Suprapubic skin (tissue), 4 donors: Measurements from ENCODE around the gene CNP. TPM values are rescaled to one million over a fixed set of nuclear protein-coding genes. Genes with fewer than 3 reads are reported as not detected.

Experiments used
- DNase-seq, 2 donors: peaks; one replicate each; pipeline ENCODE4 v3.0.0-alpha.2; 2019; ENCODE audit warnings: low spot score in 2 of 2
- H3K27ac ChIP-seq: fragments of 200-600 bp; sonication (generic); one replicate; pipeline ENCODE4 v1.5.1; 2019
- H3K27me3 ChIP-seq: fragments of 200-600 bp; sonication (generic); one replicate; pipeline ENCODE4 v1.5.1; 2019
- H3K36me3 ChIP-seq: fragments of 200-600 bp; sonication (generic); one replicate; pipeline ENCODE4 v1.5.1; 2019
- H3K4me1 ChIP-seq: fragments of 200-600 bp; sonication (generic); one replicate; pipeline ENCODE4 v1.5.1; 2019
- H3K4me3 ChIP-seq: fragments of 200-600 bp; sonication (generic); one replicate; pipeline ENCODE4 v1.5.1; 2019; ENCODE audit warnings: mild to moderate bottlenecking
- H3K9me3 ChIP-seq: fragments of 200-600 bp; sonication (generic); one replicate; pipeline ENCODE4 v1.5.1; 2019
- EP300 ChIP-seq: sonication (generic); formaldehyde crosslinking; IDR thresholded peaks from one replicate; pipeline ENCODE4 v1.6.1; 2017; ENCODE audit warnings: antibody characterized with exemption
- POLR2A ChIP-seq, 2 donors: fragments of 450-650 bp; IDR thresholded peaks; one replicate each; pipeline ENCODE4 v1.6.1; 2017; ENCODE audit warnings: antibody characterized with exemption in 2 of 2, mild to moderate bottlenecking in 2 of 2, moderate library complexity in 2 of 2
- POLR2AphosphoS5 ChIP-seq, 3 donors: sonication (generic); formaldehyde crosslinking; IDR thresholded peaks; one replicate each; pipeline ENCODE4 v1.6.1; 2017; ENCODE audit warnings: antibody characterized with exemption in 3 of 3
- WGBS: methylation state at CpG from one replicate; pipeline ENCODE4 v1.1.5; 2018; 5-methylcytosine and 5-hydroxymethylcytosine counted together
- total RNA-seq, 4 donors: library from RNA; depleted of rRNA; stranded (reverse); fragments of >200 nt; gene quantifications; one replicate each; pipeline ENCODE4 v1.1.0, GENCODE V29; 2016
- TF ChIP-seq, protein P1 (sequence below), 2 donors: fragments of 200-600 bp in 1 of 2; fragments of 450-650 bp in 1 of 2; sonication (generic) in 1 of 2; IDR thresholded peaks; one replicate each; pipeline ENCODE4 v1.5.1; 2016 to 2019; ENCODE audit warnings: antibody characterized with exemption in 2 of 2, mild to moderate bottlenecking in 1 of 2, moderate library complexity in 1 of 2

Gene CNP
- total RNA-seq, 4 donors from 2014 or later, result 44.3 to 55.1 (median 47.3) TPM

DNA sequence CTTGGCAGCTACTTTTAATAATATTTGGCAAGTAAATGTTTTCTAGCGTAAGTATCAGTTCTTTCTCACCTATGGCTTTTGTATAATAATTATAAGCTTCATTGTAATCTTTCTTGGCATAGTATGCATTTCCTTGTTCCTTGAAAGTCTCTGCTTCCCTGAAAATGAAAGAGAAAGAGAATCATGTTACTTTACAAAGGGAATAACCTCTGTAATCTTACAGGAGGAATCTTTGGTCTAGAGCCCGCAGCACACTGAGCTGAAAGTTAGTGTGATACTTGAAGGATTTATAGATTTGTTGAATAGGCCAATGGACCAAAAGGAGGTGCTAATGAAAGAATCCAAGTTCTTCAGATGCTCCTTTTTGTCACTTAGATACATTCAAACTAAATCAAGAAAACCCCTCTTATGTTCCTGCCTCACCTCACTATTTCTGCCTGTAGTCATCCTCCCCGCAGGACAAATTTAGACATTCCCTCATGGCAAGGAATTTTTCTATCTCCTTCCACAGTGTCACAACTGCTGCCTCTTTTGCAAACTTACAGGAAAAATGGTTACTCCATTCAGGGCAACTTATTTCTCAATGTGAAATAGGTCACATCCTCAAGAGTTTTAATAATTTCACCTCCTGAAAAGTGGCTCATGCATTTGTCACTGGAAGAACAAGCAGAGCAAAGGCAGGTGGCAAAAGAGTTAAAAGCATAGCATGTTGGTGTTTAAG, 34.0 kb downstream of the CNP start:
- Histone ChIP-seq H3K36me3 (peaks cover 73% of the 10 kb centered on the region), H3K27me3 (no peaks in the 10 kb centered on the region), H3K9me3 (no peaks in the 10 kb centered on the region), H3K4me3 (no peak overlapping the region), H3K4me1 (peaks cover 19% of the 10 kb centered on the region), H3K27ac (no peak overlapping the region)
- 72% methylated on average over 3 of the region's 3 CpGs for WGBS
- no peak for TF ChIP-seq EP300
- TF ChIP-seq POLR2A (IDR thresholded peaks at IDR 0.05), result no peak
- TF ChIP-seq, protein P1, sequence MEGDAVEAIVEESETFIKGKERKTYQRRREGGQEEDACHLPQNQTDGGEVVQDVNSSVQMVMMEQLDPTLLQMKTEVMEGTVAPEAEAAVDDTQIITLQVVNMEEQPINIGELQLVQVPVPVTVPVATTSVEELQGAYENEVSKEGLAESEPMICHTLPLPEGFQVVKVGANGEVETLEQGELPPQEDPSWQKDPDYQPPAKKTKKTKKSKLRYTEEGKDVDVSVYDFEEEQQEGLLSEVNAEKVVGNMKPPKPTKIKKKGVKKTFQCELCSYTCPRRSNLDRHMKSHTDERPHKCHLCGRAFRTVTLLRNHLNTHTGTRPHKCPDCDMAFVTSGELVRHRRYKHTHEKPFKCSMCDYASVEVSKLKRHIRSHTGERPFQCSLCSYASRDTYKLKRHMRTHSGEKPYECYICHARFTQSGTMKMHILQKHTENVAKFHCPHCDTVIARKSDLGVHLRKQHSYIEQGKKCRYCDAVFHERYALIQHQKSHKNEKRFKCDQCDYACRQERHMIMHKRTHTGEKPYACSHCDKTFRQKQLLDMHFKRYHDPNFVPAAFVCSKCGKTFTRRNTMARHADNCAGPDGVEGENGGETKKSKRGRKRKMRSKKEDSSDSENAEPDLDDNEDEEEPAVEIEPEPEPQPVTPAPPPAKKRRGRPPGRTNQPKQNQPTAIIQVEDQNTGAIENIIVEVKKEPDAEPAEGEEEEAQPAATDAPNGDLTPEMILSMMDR (IDR thresholded peaks at IDR 0.05), result no peak
- no peak for TF ChIP-seq POLR2AphosphoS5 (IDR thresholded peaks at IDR 0.05)
- DNase-seq, result no peak

GRCh38 chr17:42001729-42002128, 35.1 kb downstream of the CNP start:
- H3K27ac ChIP-seq, result no peak overlapping the region
- WGBS, result 92% methylated on average over 2 of the region's 2 CpGs
- H3K4me1 ChIP-seq, result peaks cover 24% of the 10 kb centered on the region
- H3K36me3 ChIP-seq, result peaks cover 61% of the 10 kb centered on the region
- H3K9me3 ChIP-seq, result no peaks in the 10 kb centered on the region
- H3K27me3 ChIP-seq, result no peaks in the 10 kb centered on the region
- no peak for TF ChIP-seq POLR2AphosphoS5 (IDR thresholded peaks at IDR 0.05)
- TF ChIP-seq, protein P1 (IDR thresholded peaks at IDR 0.05), result no peak
- no peak for TF ChIP-seq EP300
- no peak for TF ChIP-seq POLR2A (IDR thresholded peaks at IDR 0.05)
- DNase-seq, result no peak
- H3K4me3 ChIP-seq, result no peak overlapping the region

DNA sequence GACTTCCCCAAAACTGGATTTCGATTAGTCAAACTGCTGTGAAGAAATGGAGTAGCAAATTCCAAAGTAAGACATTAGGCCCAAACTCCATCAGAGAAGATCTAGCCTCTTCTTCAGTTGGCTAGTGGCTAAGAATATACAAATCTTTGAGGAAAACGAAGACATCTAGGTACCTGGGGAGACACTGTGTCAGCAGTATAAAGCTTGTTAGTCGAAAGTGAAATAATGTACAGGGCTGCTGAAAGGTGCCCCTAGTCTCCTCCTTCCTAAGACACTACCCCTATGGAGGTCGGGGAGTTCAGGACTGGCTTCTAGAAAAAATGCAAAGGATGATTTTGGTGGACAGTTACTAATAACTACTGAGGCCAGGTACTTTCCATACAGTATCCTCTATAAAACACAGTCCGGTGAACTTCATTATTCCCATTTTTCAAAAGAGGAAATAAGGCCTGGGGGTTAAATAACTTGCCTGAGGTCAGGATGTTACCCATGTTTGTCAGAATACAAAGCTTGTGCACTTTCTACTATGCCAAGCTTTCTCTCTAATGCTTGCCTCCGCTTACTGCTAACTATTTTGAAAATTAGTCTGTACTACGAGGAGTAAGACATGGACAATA, 35.7 kb downstream of the CNP start:
- Histone ChIP-seq H3K4me1 (peaks cover 24% of the 10 kb centered on the region), H3K36me3 (peaks cover 55% of the 10 kb centered on the region)
- WGBS, result 84% methylated on average over 7 of the region's 7 CpGs

DNA sequence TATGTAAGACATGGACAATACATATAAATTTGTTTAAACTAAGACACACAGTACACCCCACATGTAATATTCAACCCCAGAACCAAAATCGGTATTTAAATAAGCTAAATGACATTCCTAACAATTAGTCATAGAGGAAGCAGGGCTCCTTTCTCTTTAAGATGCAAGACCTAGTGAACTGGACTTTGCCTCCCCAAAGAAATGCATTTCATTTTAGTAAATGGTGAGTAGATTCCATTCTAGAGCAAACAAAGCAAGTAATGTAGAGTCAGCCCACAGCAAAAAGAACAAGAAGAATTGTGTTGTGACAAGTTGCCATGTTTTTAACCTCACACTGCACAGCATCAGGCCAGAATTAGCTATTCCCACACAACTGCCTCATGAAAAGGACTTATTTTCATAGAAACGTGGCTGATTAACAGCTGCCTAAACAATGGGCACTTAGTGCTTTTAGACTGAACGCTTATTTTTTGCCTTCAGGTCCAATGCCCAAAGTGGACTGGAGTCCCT, 36.3 kb downstream of the CNP start:
- Histone ChIP-seq H3K27me3 (no peaks in the 10 kb centered on the region), H3K4me3 (no peak overlapping the region), H3K27ac (no peak overlapping the region), H3K9me3 (no peaks in the 10 kb centered on the region), H3K4me1 (peaks cover 24% of the 10 kb centered on the region), H3K36me3 (peaks cover 50% of the 10 kb centered on the region)
- DNase-seq, result no peak
- TF ChIP-seq, protein P1 (IDR thresholded peaks at IDR 0.05), result no peak
- no peak for TF ChIP-seq POLR2AphosphoS5 (IDR thresholded peaks at IDR 0.05)
- TF ChIP-seq EP300, result no peak
- TF ChIP-seq POLR2A (IDR thresholded peaks at IDR 0.05), result no peak
- WGBS, result 85% methylated on average over 3 of the region's 3 CpGs

More for the DNA sequence above, 35.7 kb downstream of the CNP start:
- H3K9me3 ChIP-seq, result no peaks in the 10 kb centered on the region
- H3K27me3 ChIP-seq, result no peaks in the 10 kb centered on the region
- H3K4me3 ChIP-seq, result no peak overlapping the region
- H3K27ac ChIP-seq, result no peak overlapping the region
- TF ChIP-seq EP300 (no peak), POLR2AphosphoS5 (IDR thresholded peaks at IDR 0.05) (no peak), POLR2A (IDR thresholded peaks at IDR 0.05) (no peak)
- TF ChIP-seq, protein P1 (IDR thresholded peaks at IDR 0.05), result no peak
- DNase-seq, result peak in 1 of 2 donors; percentile 15

DNA sequence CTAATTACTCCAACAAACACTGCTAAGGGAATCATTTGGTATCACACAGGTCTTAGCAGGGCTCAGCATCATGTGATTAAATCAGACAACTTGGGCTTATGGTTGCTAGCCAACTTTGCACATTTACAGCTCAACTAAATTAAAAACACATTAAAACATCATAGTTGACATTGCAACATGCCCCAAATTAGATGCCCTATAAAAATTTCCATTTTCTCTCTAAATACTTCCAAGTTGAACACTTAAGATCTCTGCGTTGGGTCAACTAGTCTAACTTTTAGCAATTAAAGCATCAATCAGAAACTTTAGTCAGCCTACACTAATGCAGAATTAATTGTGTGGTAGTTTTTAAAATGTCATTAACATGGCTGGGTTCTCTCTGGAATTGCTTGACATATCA, 38.6 kb downstream of the CNP start:
- H3K4me1 ChIP-seq, result peaks cover 35% of the 10 kb centered on the region
- H3K36me3 ChIP-seq, result peaks cover 27% of the 10 kb centered on the region
- no peak for DNase-seq
- H3K27ac ChIP-seq, result no peak overlapping the region
- WGBS, result 38% methylated on average over 1 of the region's 1 CpG
- TF ChIP-seq POLR2A (IDR thresholded peaks at IDR 0.05) (no peak), EP300 (no peak), POLR2AphosphoS5 (IDR thresholded peaks at IDR 0.05) (no peak)
- TF ChIP-seq, protein P1 (IDR thresholded peaks at IDR 0.05), result no peak
- no peaks in the 10 kb centered on the region for H3K9me3 ChIP-seq
- no peak overlapping the region for H3K4me3 ChIP-seq
- H3K27me3 ChIP-seq, result no peaks in the 10 kb centered on the region
